GM23338 (cell line): ENCODE measurements around the gene EHD2. TPM values are rescaled to one million over a fixed set of nuclear protein-coding genes. Genes with fewer than 3 reads are reported as not detected.

Experiments
- ATAC-seq: fragments of 200-7000 bp; cut with Tn5 transposase; 3 replicates; pipeline ENCODE4 v1.9.1; 2020
- DNase-seq: peaks from one replicate; pipeline ENCODE4 v3.0.0-alpha.2; 2015; ENCODE audit warnings: low spot score
- H2AFZ ChIP-seq: fragments of 200-600 bp; sonication (generic); 2 replicates; pipeline ENCODE4 v1.8.0; 2016; ENCODE audit warnings: antibody characterized with exemption, mild to moderate bottlenecking, moderate library complexity
- H3F3A ChIP-seq: fragments of 200-600 bp; sonication (generic); replicated peaks from 2 replicates; pipeline ENCODE4 v1.8.0; 2017; ENCODE audit warnings: antibody characterized with exemption, mixed run types, low read depth
- H3K27ac ChIP-seq: fragments of 200-600 bp; sonication (generic); 2 replicates; pipeline ENCODE4 v1.6.1; 2016; ENCODE audit warnings: low read depth
- H3K27me3 ChIP-seq: fragments of 200-600 bp; sonication (generic); 2 replicates; pipeline ENCODE4 v1.8.0; 2016; ENCODE audit warnings: mild to moderate bottlenecking, mixed run types, moderate library complexity; ENCODE audit not compliant: insufficient read depth
- H3K36me3 ChIP-seq: fragments of 200-600 bp; sonication (generic); 2 replicates; pipeline ENCODE4 v1.8.0; 2016; ENCODE audit warnings: mild to moderate bottlenecking; ENCODE audit not compliant: insufficient read depth
- H3K4me1 ChIP-seq: fragments of 200-600 bp; sonication (generic); 2 replicates; pipeline ENCODE4 v1.8.0; 2016; ENCODE audit warnings: mild to moderate bottlenecking, moderate library complexity; ENCODE audit not compliant: insufficient read depth
- H3K4me2 ChIP-seq: fragments of 200-600 bp; sonication (generic); 2 replicates; pipeline ENCODE4 v1.7.1; 2017; ENCODE audit warnings: mixed run types
- H3K4me3 ChIP-seq: fragments of 200-600 bp; sonication (generic); 2 replicates; pipeline ENCODE4 v1.6.1; 2016; ENCODE audit warnings: mixed run types
- H3K79me2 ChIP-seq: fragments of 200-600 bp; sonication (generic); replicated peaks from 2 replicates; pipeline ENCODE4 v1.8.0; 2017; ENCODE audit warnings: mild to moderate bottlenecking; ENCODE audit not compliant: insufficient read depth
- H3K9me2 ChIP-seq: fragments of 200-600 bp; sonication (generic); 2 replicates; pipeline ENCODE4 v1.8.0; 2017; ENCODE audit not compliant: insufficient read depth
- H4K20me1 ChIP-seq: fragments of 200-600 bp; sonication (generic); replicated peaks from 2 replicates; pipeline ENCODE4 v1.8.0; 2017; ENCODE audit warnings: mild to moderate bottlenecking; ENCODE audit not compliant: insufficient read depth
- H3K27ac Mint-ChIP-seq: 2 replicates; pipeline ENCODE4 v1.8.0; 2020; ENCODE audit warnings: inconsistent platforms, mild to moderate bottlenecking, moderate library complexity, mixed read lengths
- H3K27me3 Mint-ChIP-seq: 3 replicates; pipeline ENCODE4 v1.8.0; 2022; ENCODE audit warnings: low read depth, mild to moderate bottlenecking, moderate library complexity, mixed read lengths, inconsistent platforms; ENCODE audit not compliant: insufficient read depth, poor library complexity
- H3K36me3 Mint-ChIP-seq: 3 replicates; pipeline ENCODE4 v1.8.0; 2021; ENCODE audit warnings: low read depth, mild to moderate bottlenecking, inconsistent platforms, moderate library complexity, mixed read lengths
- H3K4me1 Mint-ChIP-seq: 3 replicates; pipeline ENCODE4 v1.8.0; 2020; ENCODE audit warnings: mild to moderate bottlenecking, inconsistent platforms, mixed read lengths
- H3K4me3 Mint-ChIP-seq: 3 replicates; pipeline ENCODE4 v1.8.0; 2021; ENCODE audit warnings: moderate library complexity, mild to moderate bottlenecking, inconsistent platforms, mixed read lengths
- H3K9me3 Mint-ChIP-seq: 3 replicates; pipeline ENCODE4 v1.8.0; 2020; ENCODE audit warnings: moderate library complexity, mild to moderate bottlenecking, inconsistent platforms, mixed read lengths
- CREB1 ChIP-seq: fragments of 250-450 bp; sonication (Bioruptor Pico); IDR thresholded peaks from 2 replicates; pipeline ENCODE4 v1.5.0; 2020; ENCODE audit warnings: low read depth, mild to moderate bottlenecking, moderate library complexity
- EZH2 ChIP-seq: fragments of 200-600 bp; sonication (generic); IDR thresholded peaks from one replicate; pipeline ENCODE4 v1.8.0; 2017; ENCODE audit warnings: antibody characterized with exemption, mild to moderate bottlenecking, low read depth; ENCODE audit not compliant: unreplicated experiment
- EZH2phosphoT487 ChIP-seq: fragments of 200-600 bp; sonication (generic); IDR thresholded peaks from one replicate; pipeline ENCODE4 v1.8.1; 2018; ENCODE audit warnings: antibody characterized with exemption; ENCODE audit not compliant: unreplicated experiment
- JUNB ChIP-seq: IDR thresholded peaks from one replicate; pipeline ENCODE4 v1.6.1; 2016; ENCODE audit warnings: antibody characterized with exemption; ENCODE audit not compliant: unreplicated experiment
- NANOG ChIP-seq: IDR thresholded peaks from 2 replicates; pipeline ENCODE4 v1.6.1; 2016; ENCODE audit warnings: antibody characterized with exemption, borderline replicate concordance
- POLR2AphosphoS5 ChIP-seq: IDR thresholded peaks from 2 replicates; pipeline ENCODE4 v1.6.1; 2016; ENCODE audit warnings: antibody characterized with exemption, low read depth
- REST ChIP-seq: IDR thresholded peaks from one replicate; pipeline ENCODE4 v1.6.1; 2018; ENCODE audit warnings: antibody characterized with exemption; ENCODE audit not compliant: unreplicated experiment
- STAT1 ChIP-seq: IDR thresholded peaks from one replicate; pipeline ENCODE4 v1.6.1; 2016; ENCODE audit warnings: antibody characterized with exemption; ENCODE audit not compliant: unreplicated experiment
- ZNF114 ChIP-seq: fragments of 250-450 bp; sonication (Bioruptor Pico); IDR thresholded peaks from 2 replicates; pipeline ENCODE4 v1.5.0; 2020; ENCODE audit warnings: mild to moderate bottlenecking, moderate library complexity
- ZNF331 ChIP-seq: fragments of 250-450 bp; sonication (Bioruptor Pico); IDR thresholded peaks from 2 replicates; pipeline ENCODE4 v1.5.0; 2020; ENCODE audit warnings: low read depth, mild to moderate bottlenecking, moderate library complexity
- ZNF462 ChIP-seq: fragments of 250-450 bp; sonication (Bioruptor Pico); IDR thresholded peaks from 2 replicates; pipeline ENCODE4 v1.5.0; 2020; ENCODE audit warnings: mild to moderate bottlenecking, moderate library complexity
- polyA plus RNA-seq: library from polyadenylated mRNA; unstranded; fragments of >200 nt; fragmentation: Nextera tagmentation; extraction: Ambion mirVana; gene quantifications from 2 replicates; pipeline ENCODE4 v1.2.1, GENCODE V29; 2016
- total RNA-seq: library from RNA; depleted of rRNA; stranded (reverse); fragments of >200 nt; shearing (Covaris generic); gene quantifications from 2 replicates; pipeline ENCODE4 v1.2.3, GENCODE V29; 2014
- TF ChIP-seq, protein P1 (sequence below), 2 experiments: fragments of 200-600 bp in 1 of 2; sonication (generic) in 1 of 2; conservative IDR thresholded peaks; 2 replicates each; pipeline versions ENCODE4 v1.5.1 to v1.6.1; 2016 to 2017; ENCODE audit warnings: antibody characterized with exemption in 2 of 2, low read depth in 2 of 2, mild to moderate bottlenecking in 2 of 2, moderate library complexity in 1 of 2
- TF ChIP-seq, protein P2 (sequence below): IDR thresholded peaks from 2 replicates; pipeline ENCODE4 v1.6.1; 2016; ENCODE audit warnings: antibody characterized with exemption

EHD2 gene
- total and polyA plus RNA-seq, 2 experiments from 2014 or later: 6.6 to 10.8 TPM

- TF ChIP-seq CREB1 (CRISPR knock-in tag) (no peak), EZH2phosphoT487 (no peak), STAT1 (no peak), EZH2 (no peak), JUNB (no peak), ZNF114 (CRISPR knock-in tag) (no peak), ZNF462 (CRISPR knock-in tag) (no peak), NANOG (no peak), ZNF331 (CRISPR knock-in tag) (no peak), POLR2AphosphoS5 (no peak), REST (no peak)
- TF ChIP-seq, protein P1, sequence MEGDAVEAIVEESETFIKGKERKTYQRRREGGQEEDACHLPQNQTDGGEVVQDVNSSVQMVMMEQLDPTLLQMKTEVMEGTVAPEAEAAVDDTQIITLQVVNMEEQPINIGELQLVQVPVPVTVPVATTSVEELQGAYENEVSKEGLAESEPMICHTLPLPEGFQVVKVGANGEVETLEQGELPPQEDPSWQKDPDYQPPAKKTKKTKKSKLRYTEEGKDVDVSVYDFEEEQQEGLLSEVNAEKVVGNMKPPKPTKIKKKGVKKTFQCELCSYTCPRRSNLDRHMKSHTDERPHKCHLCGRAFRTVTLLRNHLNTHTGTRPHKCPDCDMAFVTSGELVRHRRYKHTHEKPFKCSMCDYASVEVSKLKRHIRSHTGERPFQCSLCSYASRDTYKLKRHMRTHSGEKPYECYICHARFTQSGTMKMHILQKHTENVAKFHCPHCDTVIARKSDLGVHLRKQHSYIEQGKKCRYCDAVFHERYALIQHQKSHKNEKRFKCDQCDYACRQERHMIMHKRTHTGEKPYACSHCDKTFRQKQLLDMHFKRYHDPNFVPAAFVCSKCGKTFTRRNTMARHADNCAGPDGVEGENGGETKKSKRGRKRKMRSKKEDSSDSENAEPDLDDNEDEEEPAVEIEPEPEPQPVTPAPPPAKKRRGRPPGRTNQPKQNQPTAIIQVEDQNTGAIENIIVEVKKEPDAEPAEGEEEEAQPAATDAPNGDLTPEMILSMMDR (conservative IDR thresholded peaks at IDR 0.05; ENCODE audit: low read depth in 2 of 2): no peak
- TF ChIP-seq, protein P2, sequence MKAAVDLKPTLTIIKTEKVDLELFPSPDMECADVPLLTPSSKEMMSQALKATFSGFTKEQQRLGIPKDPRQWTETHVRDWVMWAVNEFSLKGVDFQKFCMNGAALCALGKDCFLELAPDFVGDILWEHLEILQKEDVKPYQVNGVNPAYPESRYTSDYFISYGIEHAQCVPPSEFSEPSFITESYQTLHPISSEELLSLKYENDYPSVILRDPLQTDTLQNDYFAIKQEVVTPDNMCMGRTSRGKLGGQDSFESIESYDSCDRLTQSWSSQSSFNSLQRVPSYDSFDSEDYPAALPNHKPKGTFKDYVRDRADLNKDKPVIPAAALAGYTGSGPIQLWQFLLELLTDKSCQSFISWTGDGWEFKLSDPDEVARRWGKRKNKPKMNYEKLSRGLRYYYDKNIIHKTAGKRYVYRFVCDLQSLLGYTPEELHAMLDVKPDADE: no peak
- H4K20me1 ChIP-seq: 0 out of 2 replicates have a peak, but pooled peaks cover 4% of the 10 kb centered on the region
- Mint-ChIP-seq H3K27me3 (peaks cover 16% of the 10 kb centered on the region), H3K4me3 (no peak overlapping the region), H3K36me3 (peaks cover 54% of the 10 kb centered on the region), H3K27ac (no peak overlapping the region), H3K9me3 (no peaks in the 10 kb centered on the region; the same call in 2 of the 3 replicates), H3K4me1 (no peaks in the 10 kb centered on the region)
- ATAC-seq: no peak
- no peaks in the 10 kb centered on the region for H3K4me1 ChIP-seq
- DNase-seq: no peak
- no peaks in the 10 kb centered on the region for H3K9me2 ChIP-seq
- no peaks in the 10 kb centered on the region for H3K79me2 ChIP-seq
- H3F3A ChIP-seq: peaks cover 23% of the 10 kb centered on the region
- H3K36me3 ChIP-seq: peaks cover 33% of the 10 kb centered on the region
- no peak overlapping the region for H2AFZ ChIP-seq
- no peak overlapping the region for H3K4me2 ChIP-seq
- H3K4me3 ChIP-seq: no peak overlapping the region
- no peaks in the 10 kb centered on the region for H3K27me3 ChIP-seq
- H3K27ac ChIP-seq: no peak overlapping the region
These were observed 44.6 kb downstream of the EHD2 start for GRCh38 chr19:47757617-47758442.
